Measurements from ENCODE around the gene RAD23A.

- TF ChIP-seq CTCF (IDR thresholded peaks at IDR 0.05) (no peak), POLR2A (IDR thresholded peaks at IDR 0.05) (no peak)
These were observed 56.7 kb downstream of the RAD23A start for GRCh38 chr19:13002166-13002898.
